Measurements from ENCODE around the gene PCDHGC3. TPM values are rescaled to one million over a fixed set of nuclear protein-coding genes. Genes with fewer than 3 reads are reported as not detected.

Gene PCDHGC3
- total RNA-seq, 1 donor from 2014 or later = 14.7 TPM

- H3K27me3 ChIP-seq = no peaks in the 10 kb centered on the region
- peaks cover 54% of the 10 kb centered on the region for H3K36me3 Mint-ChIP-seq
- H3K36me3 ChIP-seq = no peaks in the 10 kb centered on the region
- H3K4me1 Mint-ChIP-seq = no peaks in the 10 kb centered on the region
- no peak overlapping the region for H3K4me3 Mint-ChIP-seq
- H3K4me1 ChIP-seq = no peaks in the 10 kb centered on the region
- no peak overlapping the region for H2AFZ ChIP-seq (replicated peaks)
- no peak overlapping the region for H3K9ac ChIP-seq
- no peak overlapping the region for H3K4me3 ChIP-seq
- no peak for TF ChIP-seq CTCF (IDR thresholded peaks at IDR 0.05)
- TF ChIP-seq EZH2phosphoT487 (IDR thresholded peaks at IDR 0.05) = no peak
- no peak for TF ChIP-seq EZH2 (IDR thresholded peaks at IDR 0.05)
- no peak overlapping the region for H3K27ac ChIP-seq
- no peaks in the 10 kb centered on the region for H3K9me3 ChIP-seq (ENCODE audit: low read depth)
- no peak overlapping the region for H3K27ac Mint-ChIP-seq
- no peaks in the 10 kb centered on the region for H4K20me1 ChIP-seq (ENCODE audit: low read depth)
- peaks cover 75% of the 10 kb centered on the region for H3K9me3 Mint-ChIP-seq
- no peak for DNase-seq (ENCODE audit: low spot score)
- no peak overlapping the region for H3K4me2 ChIP-seq
- H3K27me3 Mint-ChIP-seq (ENCODE audit: insufficient read depth, low read depth) = peaks cover 2% of the 10 kb centered on the region
- H3F3A ChIP-seq (ENCODE audit: low read depth) = no peaks in the 10 kb centered on the region
- no peaks in the 10 kb centered on the region for H3K79me2 ChIP-seq (ENCODE audit: low read depth)
Observed at GRCh38 chr5:141441571-141442170, 34.1 kb upstream of the PCDHGC3 start.

- Histone ChIP-seq H3K4me2 (no peak overlapping the region), H3K27ac (no peak overlapping the region), H3K9ac (no peak overlapping the region), H3K4me1 (no peaks in the 10 kb centered on the region), H3K27me3 (no peaks in the 10 kb centered on the region), H4K20me1 (ENCODE audit: low read depth) (no peaks in the 10 kb centered on the region), H3K36me3 (no peaks in the 10 kb centered on the region), H3F3A (ENCODE audit: low read depth) (no peaks in the 10 kb centered on the region), H2AFZ (replicated peaks) (no peak overlapping the region), H3K79me2 (ENCODE audit: low read depth) (no peaks in the 10 kb centered on the region), H3K9me3 (ENCODE audit: low read depth) (no peaks in the 10 kb centered on the region), H3K4me3 (no peak overlapping the region)
- Mint-ChIP-seq H3K36me3 (peaks cover 29% of the 10 kb centered on the region), H3K27ac (no peak overlapping the region), H3K9me3 (peaks cover 22% of the 10 kb centered on the region), H3K4me3 (no peak overlapping the region), H3K4me1 (no peaks in the 10 kb centered on the region), H3K27me3 (ENCODE audit: insufficient read depth, low read depth) (no peaks in the 10 kb centered on the region)
- DNase-seq (ENCODE audit: low spot score) = no peak
- no peak for TF ChIP-seq CTCF (IDR thresholded peaks at IDR 0.05)
- TF ChIP-seq EZH2 (IDR thresholded peaks at IDR 0.05) = no peak
- TF ChIP-seq EZH2phosphoT487 (IDR thresholded peaks at IDR 0.05) = no peak
Observed at GRCh38 chr5:141465351-141465750, 10.4 kb upstream of the PCDHGC3 start.

- TF ChIP-seq EZH2phosphoT487 (IDR thresholded peaks at IDR 0.05) = peak; percentile 33
- TF ChIP-seq CTCF (IDR thresholded peaks at IDR 0.05) = no peak
- peak overlapping the region; percentile 48 for H3K27ac Mint-ChIP-seq
- H3K4me3 ChIP-seq = peak overlapping the region; percentile 64
- peaks cover 63% of the 10 kb centered on the region for H3K36me3 Mint-ChIP-seq
- DNase-seq (ENCODE audit: low spot score) = peak; percentile 75
- peaks cover 10% of the 10 kb centered on the region for H3K27me3 Mint-ChIP-seq (ENCODE audit: insufficient read depth, low read depth)
- H2AFZ ChIP-seq (replicated peaks) = peak overlapping the region; percentile 64
- peaks cover 33% of the 10 kb centered on the region for H4K20me1 ChIP-seq (ENCODE audit: low read depth)
- peaks cover 58% of the 10 kb centered on the region for H3K9me3 Mint-ChIP-seq
- no peaks in the 10 kb centered on the region for H3K79me2 ChIP-seq (ENCODE audit: low read depth)
- peak overlapping the region; percentile 96 for H3K4me2 ChIP-seq
- no peaks in the 10 kb centered on the region for H3K9me3 ChIP-seq (ENCODE audit: low read depth)
- H3K4me1 Mint-ChIP-seq = peaks cover 15% of the 10 kb centered on the region
- H3K4me3 Mint-ChIP-seq = peak overlapping the region; percentile 93
- no peaks in the 10 kb centered on the region for H3K36me3 ChIP-seq
- no peak overlapping the region for H3K27ac ChIP-seq
- peak overlapping the region; percentile 4 for H3K9ac ChIP-seq
- peaks cover 5% of the 10 kb centered on the region for H3K4me1 ChIP-seq
- H3F3A ChIP-seq (ENCODE audit: low read depth) = peaks cover 13% of the 10 kb centered on the region
- peaks cover 45% of the 10 kb centered on the region for H3K27me3 ChIP-seq
Observed at GRCh38 chr5:141476132-141476911, 556 bp downstream of the PCDHGC3 start.

Measured in neural progenitor cell (in vitro differentiated cells).